ENCODE measurements around the gene RXRG. TPM values are rescaled to one million over a fixed set of nuclear protein-coding genes. Genes with fewer than 3 reads are reported as not detected.

RXRG gene
- total RNA-seq, 1 experiment from 2014 or later = not detected

GRCh38 chr1:165392634-165393571 lies 52.0 kb downstream of the RXRG start (continued):
- TF ChIP-seq ZNF416 (CRISPR knock-in tag; IDR thresholded peaks at IDR 0.05) = no peak
- 0 out of 2 replicates have a peak, but pooled peaks have one; percentile 51 for TF ChIP-seq TEAD1 (CRISPR knock-in tag; IDR thresholded peaks at IDR 0.05)
- TF ChIP-seq ZNF138 (CRISPR knock-in tag; conservative IDR thresholded peaks at IDR 0.05) = no peak

GRCh38 chr1:165389609-165390008 lies 55.3 kb downstream of the RXRG start:
- H3K27ac Mint-ChIP-seq = no peak overlapping the region
- ATAC-seq = no peak
- H3K4me1 Mint-ChIP-seq = 0 out of 2 replicates have a peak, but pooled peaks cover 6% of the 10 kb centered on the region
- no peak for DNase-seq (ENCODE audit: low spot score)
- ChIA-PET CTCF (no interaction called here), POLR2A (interaction anchor here (0.6 kb wide), 1 partner anchor 114 kb away, joined by 3 read pairs; no protein-coding TSS in a partner anchor)
- H3K36me3 Mint-ChIP-seq = no peaks in the 10 kb centered on the region
- TF ChIP-seq ZBTB43 (CRISPR knock-in tag; IDR thresholded peaks at IDR 0.05) (no peak), ZNF671 (CRISPR knock-in tag; IDR thresholded peaks at IDR 0.05) (no peak), ZBTB21 (CRISPR knock-in tag; IDR thresholded peaks at IDR 0.05; ENCODE audit: borderline replicate concordance) (no peak), USF2 (CRISPR knock-in tag; IDR thresholded peaks at IDR 0.05) (no peak), FOXP4 (CRISPR knock-in tag; IDR thresholded peaks at IDR 0.05) (no peak), ATF2 (CRISPR knock-in tag; IDR thresholded peaks at IDR 0.05; ENCODE audit: borderline replicate concordance, low read depth) (no peak), MXD4 (CRISPR knock-in tag; IDR thresholded peaks at IDR 0.05; ENCODE audit: borderline replicate concordance) (no peak), AFF4 (CRISPR knock-in tag; IDR thresholded peaks at IDR 0.05; ENCODE audit: borderline replicate concordance) (no peak), RORB (CRISPR knock-in tag; IDR thresholded peaks at IDR 0.05) (no peak), ELF4 (CRISPR knock-in tag; IDR thresholded peaks at IDR 0.05; ENCODE audit: low read depth) (no peak), ZNF138 (CRISPR knock-in tag; conservative IDR thresholded peaks at IDR 0.05) (no peak), ATF1 (CRISPR knock-in tag; IDR thresholded peaks at IDR 0.05) (no peak)
- H3K9me3 Mint-ChIP-seq = no peaks in the 10 kb centered on the region
- no peak overlapping the region for H3K4me3 Mint-ChIP-seq
- peaks cover 23% of the 10 kb centered on the region for H3K27me3 Mint-ChIP-seq (ENCODE audit: low read depth)

All from WTC11 (cell line).